GM12878 (cell line): Measurements from ENCODE around the gene ATRNL1. TPM values are rescaled to one million over a fixed set of nuclear protein-coding genes. Genes with fewer than 3 reads are reported as not detected.

ENCODE experiments used
- ATAC-seq: fragments of 200-7000 bp; cut with Tn5 transposase; 3 replicates; pipeline ENCODE4 v1.9.1; 2020; ENCODE audit warnings: mild to moderate bottlenecking, moderate library complexity
- BruUV-seq: library from RNA; stranded (reverse); fragments of 400-500 nt; replicated peaks from 2 replicates; lab custom pipeline; 2021; lab: Mats Ljungman, UMichigan
- CTCF ChIA-PET: fragments of 300-600 bp; sonication (Branson Sonifier 250); formaldehyde crosslinking; extraction: SDS; loops from one replicate; lab custom pipeline; 2021; ENCODE audit warnings: inconsistent platforms; lab: Yijun Ruan, JAX
- POLR2A ChIA-PET: fragments of 350-600 bp; formaldehyde crosslinking; extraction: SDS; loops from one replicate; lab custom pipeline; 2021; ENCODE audit warnings: inconsistent platforms; lab: Charles Lee
- RAD21 ChIA-PET: fragments of 300-600 bp; sonication (Branson Sonifier 250); formaldehyde crosslinking; loops from one replicate; lab custom pipeline; 2023; ENCODE audit warnings: antibody characterized with exemption; ENCODE audit not compliant: unreplicated experiment; lab: Charles Lee
- SMC1A ChIA-PET: fragments of 300-600 bp; sonication (Branson Sonifier 250); formaldehyde crosslinking; loops from one replicate; lab custom pipeline; 2023; ENCODE audit not compliant: unreplicated experiment, uncharacterized antibody; lab: Charles Lee
- DNase-seq: peaks from one replicate; pipeline ENCODE4 v3.0.0-alpha.2; 2011; ENCODE audit warnings: low read depth, low spot score
- FAIRE-seq: peaks from 3 replicates; lab custom pipeline; 2011; peaks lifted over from hg19 to GRCh38; lab: Jason Lieb, UNC
- H2AFZ ChIP-seq: 2 replicates; pipeline ENCODE4 v1.6.0; 2011; ENCODE audit warnings: low read depth, low read length, control low read depth; ENCODE audit not compliant: control insufficient read depth
- H3K27ac ChIP-seq: 2 replicates; pipeline ENCODE4 v1.5.1; 2011; ENCODE audit warnings: control low read depth; ENCODE audit not compliant: control insufficient read depth, insufficient read depth
- H3K27me3 ChIP-seq, 2 experiments: replicated peaks in 1 of 2; 2 replicates each; pipeline versions ENCODE4 v1.6.0 to v1.6.1; 2011; ENCODE audit warnings: low read length in 1 of 2; ENCODE audit not compliant: control insufficient read depth in 2 of 2, insufficient read depth in 2 of 2
- H3K36me3 ChIP-seq, 2 experiments: 2 replicates each; pipeline ENCODE4 v1.5.1; 2011; ENCODE audit warnings: low read length in 1 of 2; ENCODE audit not compliant: control insufficient read depth in 2 of 2, insufficient read depth in 2 of 2
- H3K4me1 ChIP-seq: 2 replicates; pipeline ENCODE4 v1.6.1; 2011; ENCODE audit warnings: mild to moderate bottlenecking, low read length, moderate library complexity, mixed read lengths; ENCODE audit not compliant: control insufficient read depth, insufficient read depth
- H3K4me2 ChIP-seq: 2 replicates; pipeline ENCODE4 v1.6.0; 2011; ENCODE audit warnings: control low read depth; ENCODE audit not compliant: control insufficient read depth, insufficient read depth
- H3K4me3 ChIP-seq: fragments of 200-600 bp; sonication (generic); 2 replicates; pipeline ENCODE4 v1.5.1; 2016
- H3K79me2 ChIP-seq: 2 replicates; pipeline ENCODE4 v1.6.0; 2011; ENCODE audit warnings: low read length; ENCODE audit not compliant: control insufficient read depth, insufficient read depth
- H3K9ac ChIP-seq: 2 replicates; pipeline ENCODE4 v1.8.0; 2011; ENCODE audit warnings: low read length, control low read depth, mixed read lengths; ENCODE audit not compliant: control insufficient read depth, insufficient read depth
- H3K9me3 ChIP-seq: replicated peaks from 3 replicates; pipeline ENCODE4 v1.5.1; 2011; ENCODE audit warnings: mild to moderate bottlenecking, low read length; ENCODE audit not compliant: control insufficient read depth, insufficient read depth
- H4K20me1 ChIP-seq: 2 replicates; pipeline ENCODE4 v1.6.0; 2011; ENCODE audit not compliant: control insufficient read depth, insufficient read depth
- BCL11A ChIP-seq: IDR thresholded peaks from 2 replicates; pipeline ENCODE4 v1.6.1; 2011; ENCODE audit warnings: low read depth, low read length
- BHLHE40 ChIP-seq, 2 experiments: fragments of 450-650 bp in 1 of 2; IDR thresholded peaks; 2 replicates each; pipeline ENCODE4 v1.6.1; 2011 to 2017; ENCODE audit warnings: low read depth in 2 of 2, borderline replicate concordance in 1 of 2, improper control_type of control experiment in 1 of 2, low read length in 1 of 2, mild to moderate bottlenecking in 1 of 2
- BMI1 ChIP-seq: fragments of 450-650 bp; IDR thresholded peaks from 2 replicates; pipeline ENCODE4 v1.6.1; 2016; ENCODE audit warnings: mild to moderate bottlenecking, moderate library complexity, borderline replicate concordance
- EGR1 ChIP-seq, 2 experiments: IDR thresholded peaks; 1 replicate in 1 of 2; 2 replicates in 1 of 2; pipeline ENCODE4 v1.6.1; 2011 to 2012; ENCODE audit warnings: low read depth in 2 of 2, low read length in 2 of 2, borderline replicate concordance in 1 of 2, mild to moderate bottlenecking in 1 of 2, moderate library complexity in 1 of 2
- ESRRA ChIP-seq: IDR thresholded peaks from 2 replicates; pipeline ENCODE4 v1.6.1; 2012; ENCODE audit warnings: mild to moderate bottlenecking, low read length, improper control_type of control experiment
- IRF3 ChIP-seq: fragments of 450-650 bp; IDR thresholded peaks from 2 replicates; pipeline ENCODE4 v1.6.1; 2014; ENCODE audit warnings: mild to moderate bottlenecking
- IRF4 ChIP-seq: IDR thresholded peaks from 2 replicates; pipeline ENCODE4 v1.6.1; 2011; ENCODE audit warnings: low read depth, low read length
- IRF5 ChIP-seq: fragments of 450-650 bp; IDR thresholded peaks from 2 replicates; pipeline ENCODE4 v1.6.1; 2017; ENCODE audit warnings: borderline replicate concordance
- MXI1 ChIP-seq: fragments of 150-350 bp; IDR thresholded peaks from 2 replicates; pipeline ENCODE4 v1.6.1; 2011; ENCODE audit warnings: low read depth, mild to moderate bottlenecking, inconsistent platforms, low read length, improper control_type of control experiment
- NRF1 ChIP-seq: conservative IDR thresholded peaks from 2 replicates; pipeline ENCODE4 v1.6.1; 2011; ENCODE audit warnings: mild to moderate bottlenecking, low read depth, low read length, improper control_type of control experiment
- REST ChIP-seq: IDR thresholded peaks from 2 replicates; pipeline ENCODE4 v1.6.1; 2012; ENCODE audit warnings: mild to moderate bottlenecking, low read depth, low read length
- STAT1 ChIP-seq: fragments of 450-650 bp; conservative IDR thresholded peaks from 2 replicates; pipeline ENCODE4 v1.6.1; 2014; ENCODE audit warnings: antibody characterized with exemption, mild to moderate bottlenecking
- TCF7 ChIP-seq: IDR thresholded peaks from 2 replicates; pipeline ENCODE4 v1.6.1; 2014; ENCODE audit warnings: antibody characterized with exemption, borderline replicate concordance
- YY1 ChIP-seq: IDR thresholded peaks from 2 replicates; pipeline ENCODE4 v1.6.1; 2011; ENCODE audit warnings: low read depth, mild to moderate bottlenecking, low read length
- ZNF687 ChIP-seq: fragments of 450-650 bp; IDR thresholded peaks from 2 replicates; pipeline ENCODE4 v1.6.1; 2017; ENCODE audit warnings: mild to moderate bottlenecking, moderate library complexity
- WGBS: methylation state at CpG from one replicate; pipeline ENCODE4 v1.1.6; 2016; ENCODE audit warnings: low lambda C conversion rate; ENCODE audit not compliant: insufficient replicate concordance, insufficient coverage; ENCODE audit errors: missing lambda C conversion rate; 5-methylcytosine and 5-hydroxymethylcytosine counted together
- in situ Hi-C: fragments of 300-500 bp; cut with MboI; formaldehyde crosslinking; loops from 9 replicates; pipeline ENCODE4 v1.14.3; 2018; ENCODE audit warnings: mixed read lengths
- intact Hi-C: fragments of 100-400 bp; cut with micrococcal nuclease; formaldehyde crosslinking; loops from one replicate; pipeline ENCODE4 v1.14.2; 2022; ENCODE audit not compliant: unreplicated experiment
- polyA plus RNA-seq, 11 experiments: library from polyadenylated mRNA; depleted of rRNA in 4 of 11; unstranded in 6 of 11; stranded (reverse) in 5 of 11; fragments of >200 nt; fragmentation: Nextera tagmentation in 4 of 11; fragmentation: Illumina TruSeq in 1 of 11; extraction: Ambion mirVana in 4 of 11; extraction: Trizol in 1 of 11; gene quantifications; 1 replicate in 1 of 11; 2 replicates in 10 of 11; pipeline versions ENCODE4 v1.2.1 to v1.2.3, GENCODE V29; 2011 to 2016; ENCODE audit warnings: inconsistent platforms in 2 of 11, missing spikeins in 2 of 11, low read depth in 1 of 11
- total RNA-seq, 4 experiments: library from RNA; depleted of rRNA in 3 of 4; stranded (reverse); fragments of >200 nt in 3 of 4; fragmentation: Illumina TruSeq in 1 of 4; extraction: Trizol in 1 of 4; gene quantifications; 2 replicates each; pipeline versions ENCODE4 v1.2.1 to v1.2.3, GENCODE V29; 2013 to 2021

Gene ATRNL1
- total and polyA plus RNA-seq, 10 of the 15 experiments (the other 5 are each of a cell fraction or from before 2014, with no cell fraction given): 0.03 to 1.4 (median 0.34) TPM

- Histone ChIP-seq H4K20me1 (no peaks in the 10 kb centered on the region), H3K27me3 (no peaks in the 10 kb centered on the region), H3K79me2 (no peaks in the 10 kb centered on the region), H3K4me3 (no peak overlapping the region), H3K9me3 (no peaks in the 10 kb centered on the region), H3K36me3 (no peaks in the 10 kb centered on the region), H3K9ac (no peak overlapping the region), H2AFZ (no peak overlapping the region), H3K4me1 (no peaks in the 10 kb centered on the region), H3K27ac (no peak overlapping the region), H3K4me2 (no peak overlapping the region)
- FAIRE-seq (no peak), ATAC-seq (no peak), DNase-seq (no peak)
- in situ Hi-C loops (no loop called here), intact Hi-C loops (no loop called here)
- no peak for TF ChIP-seq YY1
- no peak for TF ChIP-seq MXI1
- TF ChIP-seq IRF3: no peak
- TF ChIP-seq BCL11A: no peak
- TF ChIP-seq STAT1: no peak
- no peak for TF ChIP-seq IRF4
- no peak for TF ChIP-seq BMI1
- TF ChIP-seq EGR1 (IDR thresholded peaks at IDR 0.05; ENCODE audit: borderline replicate concordance in 1 of 2, low read depth in 2 of 2, low read length in 2 of 2): no peak
- TF ChIP-seq TCF7: no peak
- TF ChIP-seq BHLHE40 (IDR thresholded peaks at IDR 0.05; ENCODE audit: borderline replicate concordance in 1 of 2, low read depth in 2 of 2, low read length in 1 of 2): no peak
- TF ChIP-seq ESRRA: no peak
- no peak for TF ChIP-seq ZNF687
- no peak for TF ChIP-seq IRF5
- no peak for TF ChIP-seq REST
- no peak for TF ChIP-seq NRF1
- POLR2A ChIA-PET: no interaction called here
- no TSS peak for BruUV-seq
- CTCF ChIA-PET: no interaction called here
- SMC1A ChIA-PET: no interaction called here
- WGBS: 33% methylated on average over 3 of the region's 3 CpGs
- RAD21 ChIA-PET: no interaction called here
These were observed 848.2 kb downstream of the ATRNL1 start for GRCh38 chr10:115941361-115941771.
